IMR-90 (cell line): Measurements from ENCODE around the gene EDN2. TPM values are rescaled to one million over a fixed set of nuclear protein-coding genes. Genes with fewer than 3 reads are reported as not detected.

ENCODE experiments used
- ATAC-seq: fragments of 200-7000 bp; cut with Tn5 transposase; 2 replicates; pipeline ENCODE4 v1.9.1; 2020; ENCODE audit warnings: low read depth, mild to moderate bottlenecking, moderate library complexity
- Bru-seq: library from RNA; stranded (reverse); fragments of 400-500 nt; gene quantifications from one replicate; lab custom pipeline; 2021; lab: Mats Ljungman, UMichigan
- BruChase-seq, 2 experiments: library from RNA; stranded (reverse); fragments of 400-500 nt; gene quantifications; one replicate each; lab custom pipeline; 2021; lab: Mats Ljungman, UMichigan
- BruUV-seq: library from RNA; stranded (reverse); fragments of 400-500 nt; replicated peaks from 2 replicates; lab custom pipeline; 2021; lab: Mats Ljungman, UMichigan
- CTCF ChIA-PET: fragments of 300-600 bp; formaldehyde crosslinking; extraction: SDS; loops from one replicate; lab custom pipeline; 2021; ENCODE audit warnings: antibody characterized with exemption; lab: Yijun Ruan, JAX
- POLR2A ChIA-PET: fragments of 300-600 bp; sonication (Branson Sonifier 250); formaldehyde crosslinking; loops from one replicate; lab custom pipeline; 2022; ENCODE audit warnings: antibody characterized with exemption; ENCODE audit not compliant: unreplicated experiment; lab: Charles Lee
- DNase-seq: peaks from one replicate; pipeline ENCODE4 v3.0.0; 2013
- H2AFZ ChIP-seq: replicated peaks from 2 replicates; pipeline ENCODE3; 2013; ENCODE audit warnings: low read length, mild to moderate bottlenecking; ENCODE audit not compliant: poor library complexity
- H2AK5ac ChIP-seq: 2 replicates; pipeline ENCODE4 v1.6.1; 2013; ENCODE audit warnings: low read depth, low read length, inconsistent platforms
- H2AK9ac ChIP-seq: replicated peaks from 2 replicates; pipeline ENCODE3; 2013; ENCODE audit warnings: mild to moderate bottlenecking, low read depth, low read length, moderate library complexity; ENCODE audit not compliant: poor library complexity
- H2BK120ac ChIP-seq: 2 replicates; pipeline ENCODE4 v1.6.1; 2013; ENCODE audit warnings: low read depth, low read length, inconsistent platforms
- H2BK15ac ChIP-seq: 3 replicates; pipeline ENCODE4 v1.6.1; 2013; ENCODE audit warnings: low read depth, low read length, inconsistent platforms
- H2BK20ac ChIP-seq: 2 replicates; pipeline ENCODE4 v1.6.1; 2013; ENCODE audit warnings: low read depth, mild to moderate bottlenecking, inconsistent platforms, low read length, moderate library complexity
- H2BK5ac ChIP-seq: 2 replicates; pipeline ENCODE4 v1.6.1; 2013; ENCODE audit warnings: mild to moderate bottlenecking, low read depth, low read length, inconsistent platforms; ENCODE audit not compliant: poor library complexity, severe bottlenecking
- H3K14ac ChIP-seq: replicated peaks from 2 replicates; pipeline ENCODE4 v1.6.1; 2013; ENCODE audit warnings: low read depth, low read length, inconsistent platforms
- H3K18ac ChIP-seq: 2 replicates; pipeline ENCODE4 v1.6.1; 2013; ENCODE audit warnings: low read depth, low read length, control low read depth
- H3K23ac ChIP-seq: 2 replicates; pipeline ENCODE4 v1.6.1; 2013; ENCODE audit warnings: low read depth, low read length, inconsistent platforms
- H3K27ac ChIP-seq: 2 replicates; pipeline ENCODE4 v1.5.1; 2013; ENCODE audit warnings: mild to moderate bottlenecking, control low read depth, low read length; ENCODE audit not compliant: insufficient read depth
- H3K27me3 ChIP-seq: 2 replicates; pipeline ENCODE4 v1.6.1; 2013; ENCODE audit warnings: low read length; ENCODE audit not compliant: control insufficient read depth, insufficient read depth
- H3K36me3 ChIP-seq: 2 replicates; pipeline ENCODE4 v1.6.1; 2013; ENCODE audit warnings: low read length, mixed read lengths; ENCODE audit not compliant: control insufficient read depth, insufficient read depth
- H3K4ac ChIP-seq: 2 replicates; pipeline ENCODE4 v1.6.1; 2013; ENCODE audit warnings: low read depth, low read length, inconsistent platforms
- H3K4me1 ChIP-seq: 2 replicates; pipeline ENCODE4 v1.6.1; 2013; ENCODE audit warnings: low read length, mixed read lengths; ENCODE audit not compliant: control insufficient read depth, insufficient read depth
- H3K4me2 ChIP-seq: 2 replicates; pipeline ENCODE4 v1.6.1; 2013; ENCODE audit warnings: low read depth, mild to moderate bottlenecking, control low read depth, low read length, moderate library complexity
- H3K4me3 ChIP-seq: 2 replicates; pipeline ENCODE4 v1.5.1; 2013; ENCODE audit warnings: low read depth, mild to moderate bottlenecking, control low read depth, low read length, moderate library complexity; ENCODE audit not compliant: insufficient read depth
- H3K56ac ChIP-seq: 2 replicates; pipeline ENCODE4 v1.6.1; 2013; ENCODE audit warnings: low read length, inconsistent platforms; ENCODE audit not compliant: insufficient read depth; ENCODE audit errors: extremely low read depth
- H3K79me1 ChIP-seq, 2 experiments: 2 replicates each; pipeline ENCODE4 v1.6.1; 2013; ENCODE audit warnings: low read length in 2 of 2, inconsistent platforms in 1 of 2, low read depth in 1 of 2
- H3K9ac ChIP-seq: 2 replicates; pipeline ENCODE4 v1.6.1; 2013; ENCODE audit warnings: low read depth, low read length, control low read depth
- H3K9me1 ChIP-seq: 2 replicates; pipeline ENCODE4 v1.6.1; 2013; ENCODE audit warnings: low read length, inconsistent platforms; ENCODE audit not compliant: insufficient read depth
- H3K9me3 ChIP-seq: 2 replicates; pipeline ENCODE4 v1.6.1; 2013; ENCODE audit warnings: low read length; ENCODE audit not compliant: control insufficient read depth, insufficient read depth
- H4K20me1 ChIP-seq: 2 replicates; pipeline ENCODE4 v1.6.1; 2013; ENCODE audit warnings: low read length, inconsistent platforms; ENCODE audit not compliant: insufficient read depth
- H4K5ac ChIP-seq: 2 replicates; pipeline ENCODE4 v1.6.1; 2013; ENCODE audit warnings: mild to moderate bottlenecking, low read depth, low read length, control low read depth
- H4K8ac ChIP-seq, 2 experiments: 2 replicates each; pipeline ENCODE4 v1.6.1; 2013; ENCODE audit warnings: low read depth in 2 of 2, low read length in 2 of 2, control low read depth in 1 of 2, inconsistent platforms in 1 of 2
- H4K91ac ChIP-seq: 2 replicates; pipeline ENCODE4 v1.6.1; 2013; ENCODE audit warnings: low read depth, low read length, inconsistent platforms; ENCODE audit not compliant: insufficient read depth
- CTCF ChIP-seq: conservative IDR thresholded peaks from 2 replicates; pipeline ENCODE4 v1.5.1; 2012; ENCODE audit warnings: mild to moderate bottlenecking, low read depth, low read length, improper control_type of control experiment
- MAZ ChIP-seq: IDR thresholded peaks from 2 replicates; pipeline ENCODE4 v1.6.1; 2012; ENCODE audit warnings: low read depth, mild to moderate bottlenecking, low read length, improper control_type of control experiment, moderate library complexity, borderline replicate concordance
- WGBS, 2 experiments: methylation state at CpG; one replicate each; pipeline versions ENCODE4 v1.1.5 to v1.1.7; 2013; ENCODE audit warnings: missing lambda C conversion rate in 2 of 2; ENCODE audit not compliant: insufficient read length in 1 of 2; ENCODE audit errors: extremely low coverage in 2 of 2; 5-methylcytosine and 5-hydroxymethylcytosine counted together
- dilution Hi-C: fragments of 300-500 bp; cut with HindIII; formaldehyde crosslinking; loops from one replicate; pipeline ENCODE4 v1.14.3; 2018; ENCODE audit warnings: low sequenced_read_pairs; ENCODE audit not compliant: unreplicated experiment
- in situ Hi-C: fragments of 300-500 bp; cut with MboI; formaldehyde crosslinking; loops from 3 replicates; pipeline ENCODE4 v1.14.3; 2019; ENCODE audit warnings: low sequenced_read_pairs, inconsistent platforms, mixed read lengths
- intact Hi-C: fragments of 100-400 bp; cut with micrococcal nuclease; formaldehyde crosslinking; loops from 2 replicates; pipeline ENCODE4 v1.10.0; 2022
- long read RNA-seq: library from polyadenylated mRNA; unstranded; transcript quantifications from one replicate; pipeline ENCODE4 v2.0.0, GENCODE V29; 2021; ENCODE audit not compliant: unreplicated experiment
- polyA plus RNA-seq, 3 experiments: library from polyadenylated mRNA; depleted of rRNA; stranded (reverse); fragments of >200 nt; gene quantifications; 2 replicates each; pipeline ENCODE4 v1.2.3, GENCODE V29; 2012; ENCODE audit warnings: low replicate concordance in 1 of 3
- total RNA-seq: library from RNA; depleted of rRNA; stranded (reverse); fragments of >200 nt; gene quantifications from 2 replicates; pipeline ENCODE4 v1.2.3, GENCODE V29; 2012; rRNA removed

Gene EDN2
- total RNA-seq, result not detected in 2 replicates
- polyA plus RNA-seq (2012; rRNA removed), result 0.22 and 0.27 TPM in 2 replicates
- 0.05 and 0.14 TPM in 2 replicates for polyA plus RNA-seq (2012; cell fraction: cytosol; rRNA removed)
- polyA plus RNA-seq (2012; cell fraction: nucleus; rRNA removed; ENCODE audit: low replicate concordance), result 0.69 and 1.0 TPM in 2 replicates
- Bru-seq, nascent RNA, result not detected
- percentile 10 among the genes with signal in this experiment for BruChase-seq, experiment 1, labeled RNA remaining after a 6-hour chase
- BruChase-seq, experiment 2, labeled RNA remaining after a 2-hour chase, result not detected
- long read RNA-seq, result 0 reads

GRCh38 chr1:41484402-41485241 is at the start of gene EDN2:
EDN2 (minus strand) TSS chr1:41484683; CDS start chr1:41484601, 82 bp downstream.
- WGBS, 2 experiments, result 60% methylated on average over 8 of the region's 27 CpGs; no CpG with 5 or more reads in 1 of the 2 experiments
- no peak for TF ChIP-seq MAZ
- 0 out of 2 replicates have a peak, but pooled peaks have one; percentile 3 for TF ChIP-seq CTCF
- Histone ChIP-seq H3K36me3 (no peaks in the 10 kb centered on the region), H2AFZ (peak within 1 kb of the TSS; percentile 85), H3K9ac (no peak within 1 kb of the TSS), H3K56ac (peak within 1 kb of the TSS; percentile 16; the same call in 1 of the 2 replicates), H3K27ac (no peak within 1 kb of the TSS; the same call in 1 of the 2 replicates), H4K20me1 (no peaks in the 10 kb centered on the region), H4K8ac (peak within 1 kb of the TSS; percentile 38 to 74), H2BK5ac (peak within 1 kb of the TSS; percentile 56), H2AK9ac (peak within 1 kb of the TSS; percentile 86), H3K4ac (peak within 1 kb of the TSS; percentile 93), H4K5ac (peak within 1 kb of the TSS; percentile 29; the same call in 1 of the 2 replicates), H2BK15ac (peak within 1 kb of the TSS; percentile 86; the same call in 2 of the 3 replicates), H3K18ac (peak within 1 kb of the TSS; percentile 68), H3K9me3 (no peaks in the 10 kb centered on the region), H2BK20ac (peak within 1 kb of the TSS; percentile 48; the same call in 1 of the 2 replicates), H2BK120ac (peak within 1 kb of the TSS; percentile 69), H3K79me1 (no peaks in the 10 kb centered on the region), H3K14ac (peak within 1 kb of the TSS; percentile 72), H3K23ac (no peak within 1 kb of the TSS), H3K4me3 (no peak within 1 kb of the TSS), H3K27me3 (no peaks in the 10 kb centered on the region), H3K4me1 (peaks cover 39% of the 10 kb centered on the region), H3K9me1 (peaks cover 18% of the 10 kb centered on the region), H4K91ac (peak within 1 kb of the TSS; percentile 81), H3K4me2 (no peak within 1 kb of the TSS), H2AK5ac (peak within 1 kb of the TSS; percentile 84)
- BruUV-seq, result no TSS peak
- in situ Hi-C loops (no loop called here), dilution Hi-C loops (no loop called here), intact Hi-C loops (no loop called here)
- no peak for ATAC-seq
- ChIA-PET CTCF (interaction anchor here (0.5 to 0.9 kb wide), 2 partner anchors 41 to 422 kb away, joined by 3 to 4 read pairs; no protein-coding TSS in a partner anchor), POLR2A (no interaction called here)
- no peak for DNase-seq
